Choroid plexus epithelial cell (primary cell): Measurements from ENCODE around the gene DPP9.

Experiments used
- DNase-seq: peaks from one replicate; pipeline ENCODE4 v3.0.0-alpha.2; 2010; ENCODE audit warnings: low read depth
- H3K4me3 ChIP-seq: 2 replicates; pipeline ENCODE4 v1.5.1; 2011; ENCODE audit warnings: low read depth, mild to moderate bottlenecking, control low read depth, low read length, moderate library complexity
- TF ChIP-seq, protein P1 (sequence below): conservative IDR thresholded peaks from 2 replicates; pipeline ENCODE4 v1.5.1; 2011; ENCODE audit warnings: low read depth, mild to moderate bottlenecking, control low read depth, inconsistent platforms, low read length, moderate library complexity

The DPP9 gene

GRCh38 chr19:4650159-4650558 lies 73.5 kb downstream of the DPP9 start:
- no peak overlapping the region for H3K4me3 ChIP-seq
- DNase-seq = no peak
- TF ChIP-seq, protein P1, sequence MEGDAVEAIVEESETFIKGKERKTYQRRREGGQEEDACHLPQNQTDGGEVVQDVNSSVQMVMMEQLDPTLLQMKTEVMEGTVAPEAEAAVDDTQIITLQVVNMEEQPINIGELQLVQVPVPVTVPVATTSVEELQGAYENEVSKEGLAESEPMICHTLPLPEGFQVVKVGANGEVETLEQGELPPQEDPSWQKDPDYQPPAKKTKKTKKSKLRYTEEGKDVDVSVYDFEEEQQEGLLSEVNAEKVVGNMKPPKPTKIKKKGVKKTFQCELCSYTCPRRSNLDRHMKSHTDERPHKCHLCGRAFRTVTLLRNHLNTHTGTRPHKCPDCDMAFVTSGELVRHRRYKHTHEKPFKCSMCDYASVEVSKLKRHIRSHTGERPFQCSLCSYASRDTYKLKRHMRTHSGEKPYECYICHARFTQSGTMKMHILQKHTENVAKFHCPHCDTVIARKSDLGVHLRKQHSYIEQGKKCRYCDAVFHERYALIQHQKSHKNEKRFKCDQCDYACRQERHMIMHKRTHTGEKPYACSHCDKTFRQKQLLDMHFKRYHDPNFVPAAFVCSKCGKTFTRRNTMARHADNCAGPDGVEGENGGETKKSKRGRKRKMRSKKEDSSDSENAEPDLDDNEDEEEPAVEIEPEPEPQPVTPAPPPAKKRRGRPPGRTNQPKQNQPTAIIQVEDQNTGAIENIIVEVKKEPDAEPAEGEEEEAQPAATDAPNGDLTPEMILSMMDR = no peak

GRCh38 chr19:4649392-4650047 lies 74.1 kb downstream of the DPP9 start:
- TF ChIP-seq, protein P1 = no peak
- H3K4me3 ChIP-seq = no peak overlapping the region
- no peak for DNase-seq

GRCh38 chr19:4647676-4648644 lies 75.7 kb downstream of the DPP9 start:
- TF ChIP-seq, protein P1 = peak; percentile 57
- no peak overlapping the region for H3K4me3 ChIP-seq
- DNase-seq = peak; percentile 63

GRCh38 chr19:4645718-4646117 lies 77.9 kb downstream of the DPP9 start:
- no peak for DNase-seq
- H3K4me3 ChIP-seq = no peak overlapping the region
- TF ChIP-seq, protein P1 = no peak

- no peak overlapping the region for H3K4me3 ChIP-seq
- DNase-seq = no peak
- TF ChIP-seq, protein P1 = no peak
Observed at GRCh38 chr19:4642625-4643024, 81.0 kb downstream of the DPP9 start.

GRCh38 chr19:4641132-4641531 lies 82.5 kb downstream of the DPP9 start:
- H3K4me3 ChIP-seq = no peak overlapping the region
- DNase-seq = no peak
- TF ChIP-seq, protein P1 = no peak
